Cardiac muscle cell (in vitro differentiated cells and primary cell): ENCODE data around the gene HTR1E. TPM values are rescaled to one million over a fixed set of nuclear protein-coding genes. Genes with fewer than 3 reads are reported as not detected.

ENCODE experiments used
- DNase-seq, 2 donors: peaks; one replicate each; pipeline versions ENCODE4 v3.0.0 to v3.0.0-alpha.2; 2010 to 2017; ENCODE audit warnings: low read depth in 1 of 2, low spot score in 1 of 2
- H3K27ac ChIP-seq: fragments of 200-600 bp; sonication (generic); 2 replicates; pipeline ENCODE4 v1.5.1; 2016
- H3K27me3 ChIP-seq: fragments of 200-600 bp; sonication (generic); 2 replicates; pipeline ENCODE4 v1.6.0; 2016; ENCODE audit warnings: control low read depth
- H3K36me3 ChIP-seq: fragments of 200-600 bp; sonication (generic); 2 replicates; pipeline ENCODE4 v1.5.1; 2016; ENCODE audit warnings: control low read depth
- H3K4me1 ChIP-seq: fragments of 200-600 bp; sonication (generic); 2 replicates; pipeline ENCODE4 v1.8.1; 2017; ENCODE audit warnings: low read depth, mild to moderate bottlenecking, mixed run types
- H3K4me3 ChIP-seq: fragments of 200-600 bp; sonication (generic); 2 replicates; pipeline ENCODE4 v1.5.1; 2016; ENCODE audit warnings: mild to moderate bottlenecking
- H3K9me3 ChIP-seq: fragments of 200-600 bp; sonication (generic); 2 replicates; pipeline ENCODE4 v1.5.1; 2017; ENCODE audit warnings: low read depth, mild to moderate bottlenecking, control low read depth
- polyA plus RNA-seq: library from polyadenylated mRNA; unstranded; fragments of >200 nt; fragmentation: Nextera tagmentation; extraction: Ambion mirVana; gene quantifications from 2 replicates; pipeline ENCODE4 v1.2.1, GENCODE V29; 2016
- total RNA-seq: library from RNA; depleted of rRNA; stranded (reverse); fragments of >200 nt; gene quantifications from 2 replicates; pipeline ENCODE4 v1.2.3, GENCODE V29; 2016
- TF ChIP-seq, protein P1 (sequence below): IDR thresholded peaks from 2 replicates; pipeline ENCODE4 v1.5.1; 2012; ENCODE audit warnings: low read depth, mild to moderate bottlenecking, low read length

The HTR1E gene
- total and polyA plus RNA-seq, 2 experiments from 2014 or later: 0.76 TPM; not detected in 1

- H3K27me3 ChIP-seq: no peaks in the 10 kb centered on the region
- H3K4me1 ChIP-seq: no peaks in the 10 kb centered on the region
- no peaks in the 10 kb centered on the region for H3K36me3 ChIP-seq
- no peaks in the 10 kb centered on the region for H3K9me3 ChIP-seq
- H3K4me3 ChIP-seq: no peak overlapping the region
- TF ChIP-seq, protein P1, sequence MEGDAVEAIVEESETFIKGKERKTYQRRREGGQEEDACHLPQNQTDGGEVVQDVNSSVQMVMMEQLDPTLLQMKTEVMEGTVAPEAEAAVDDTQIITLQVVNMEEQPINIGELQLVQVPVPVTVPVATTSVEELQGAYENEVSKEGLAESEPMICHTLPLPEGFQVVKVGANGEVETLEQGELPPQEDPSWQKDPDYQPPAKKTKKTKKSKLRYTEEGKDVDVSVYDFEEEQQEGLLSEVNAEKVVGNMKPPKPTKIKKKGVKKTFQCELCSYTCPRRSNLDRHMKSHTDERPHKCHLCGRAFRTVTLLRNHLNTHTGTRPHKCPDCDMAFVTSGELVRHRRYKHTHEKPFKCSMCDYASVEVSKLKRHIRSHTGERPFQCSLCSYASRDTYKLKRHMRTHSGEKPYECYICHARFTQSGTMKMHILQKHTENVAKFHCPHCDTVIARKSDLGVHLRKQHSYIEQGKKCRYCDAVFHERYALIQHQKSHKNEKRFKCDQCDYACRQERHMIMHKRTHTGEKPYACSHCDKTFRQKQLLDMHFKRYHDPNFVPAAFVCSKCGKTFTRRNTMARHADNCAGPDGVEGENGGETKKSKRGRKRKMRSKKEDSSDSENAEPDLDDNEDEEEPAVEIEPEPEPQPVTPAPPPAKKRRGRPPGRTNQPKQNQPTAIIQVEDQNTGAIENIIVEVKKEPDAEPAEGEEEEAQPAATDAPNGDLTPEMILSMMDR: no peak
- DNase-seq: no peak
- no peak overlapping the region for H3K27ac ChIP-seq
Observed at GRCh38 chr6:86963352-86963751, 26.0 kb downstream of the HTR1E start.

- no peak for DNase-seq
- no peaks in the 10 kb centered on the region for H3K9me3 ChIP-seq
- H3K27me3 ChIP-seq: no peaks in the 10 kb centered on the region
- no peaks in the 10 kb centered on the region for H3K4me1 ChIP-seq
- H3K27ac ChIP-seq: no peak overlapping the region
- H3K4me3 ChIP-seq: no peak overlapping the region
- TF ChIP-seq, protein P1: no peak
- no peaks in the 10 kb centered on the region for H3K36me3 ChIP-seq
Observed at GRCh38 chr6:86964029-86964579, 26.8 kb downstream of the HTR1E start.

DNA sequence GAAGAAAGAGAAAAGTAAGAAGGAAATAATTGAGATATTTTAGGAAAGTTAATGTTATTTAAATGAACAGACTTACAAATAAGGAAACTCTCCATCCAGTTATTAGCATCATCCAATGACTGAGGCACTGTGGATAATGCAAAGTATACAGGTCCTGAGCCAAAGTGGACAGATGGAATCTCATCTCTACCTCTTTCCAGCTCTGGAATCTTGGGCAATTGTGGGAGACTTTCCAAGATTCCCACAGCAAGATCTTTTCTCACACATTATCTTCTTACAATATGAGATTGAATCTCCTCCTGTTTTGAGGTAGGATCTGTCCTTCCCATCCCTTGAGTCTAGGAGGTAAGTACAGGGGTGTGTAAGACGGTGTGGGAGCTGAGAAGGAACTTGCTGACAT lies 28.9 kb downstream of the HTR1E start:
- no peaks in the 10 kb centered on the region for H3K27me3 ChIP-seq
- H3K9me3 ChIP-seq: no peaks in the 10 kb centered on the region
- no peak overlapping the region for H3K27ac ChIP-seq
- H3K4me3 ChIP-seq: no peak overlapping the region
- H3K4me1 ChIP-seq: no peaks in the 10 kb centered on the region
- DNase-seq: no peak
- no peaks in the 10 kb centered on the region for H3K36me3 ChIP-seq
- TF ChIP-seq, protein P1: no peak

DNA sequence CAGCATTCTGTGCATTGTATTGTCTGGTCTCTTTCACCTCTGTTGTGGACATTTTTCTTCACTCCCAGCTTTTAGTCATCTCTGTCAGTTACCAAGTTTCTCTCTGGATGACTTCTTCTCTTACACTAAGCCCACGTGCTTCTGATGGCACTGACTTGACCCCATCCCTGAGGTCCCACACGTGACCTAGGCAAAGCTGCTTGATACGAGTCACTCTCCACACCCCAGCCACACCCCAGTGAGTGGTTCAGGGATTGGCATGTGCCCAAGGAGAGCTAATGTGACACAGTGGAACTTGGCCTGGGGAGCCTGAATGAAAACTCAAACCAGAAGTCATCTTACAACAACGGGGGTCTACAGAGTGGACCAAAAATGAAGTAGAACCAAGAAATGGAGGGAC lies 32.2 kb downstream of the HTR1E start:
- Histone ChIP-seq H3K4me3 (no peak overlapping the region), H3K36me3 (no peaks in the 10 kb centered on the region), H3K4me1 (no peaks in the 10 kb centered on the region), H3K9me3 (no peaks in the 10 kb centered on the region), H3K27ac (no peak overlapping the region), H3K27me3 (no peaks in the 10 kb centered on the region)
- TF ChIP-seq, protein P1: no peak
- DNase-seq: no peak

DNA sequence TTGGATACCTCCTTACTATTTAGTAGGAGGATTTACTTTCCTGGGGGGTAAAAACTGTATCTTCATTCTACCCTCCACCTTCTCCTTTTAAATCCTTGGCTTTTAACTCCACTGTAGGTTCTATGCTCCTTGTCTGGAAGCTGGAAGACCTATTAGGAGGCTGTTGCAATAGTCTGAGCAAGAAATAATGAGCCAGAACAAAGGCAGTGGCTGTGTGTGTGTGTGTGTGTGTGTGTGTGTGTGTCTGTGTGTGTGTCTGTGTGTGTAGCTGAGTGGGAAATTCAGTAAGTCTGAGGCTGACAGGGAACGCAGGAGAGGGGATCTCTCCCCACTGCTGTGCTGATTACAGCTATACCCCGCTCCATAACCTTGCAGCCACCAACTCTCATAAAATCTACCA lies 35.8 kb downstream of the HTR1E start:
- Histone ChIP-seq H3K27me3 (no peaks in the 10 kb centered on the region), H3K36me3 (no peaks in the 10 kb centered on the region), H3K4me1 (no peaks in the 10 kb centered on the region), H3K4me3 (no peak overlapping the region), H3K9me3 (no peaks in the 10 kb centered on the region), H3K27ac (no peak overlapping the region)
- DNase-seq: no peak
- TF ChIP-seq, protein P1: no peak

GRCh38 chr6:86978251-86978650 lies 40.9 kb downstream of the HTR1E start:
- no peaks in the 10 kb centered on the region for H3K27me3 ChIP-seq
- H3K27ac ChIP-seq: no peak overlapping the region
- H3K36me3 ChIP-seq: no peaks in the 10 kb centered on the region
- no peak for DNase-seq
- no peak overlapping the region for H3K4me3 ChIP-seq
- H3K4me1 ChIP-seq: no peaks in the 10 kb centered on the region
- no peaks in the 10 kb centered on the region for H3K9me3 ChIP-seq
- TF ChIP-seq, protein P1: no peak
